ENCODE measurements around the gene MAJIN.
"Not testable (repeated sequence)": the region's sequence is repeated elsewhere in the genome, so short reads cannot be mapped to it uniquely, and the experiment has no call there.

MAJIN gene

GRCh38 chr11:64971421-64972233 is at the start of gene MAJIN:
Gene MAJIN (minus strand): TSS chr11:64972108. CDS start chr11:64959405, 12,703 bp downstream.
- no peak for DNase-seq

GRCh38 chr11:65021509-65021908 is 49.6 kb upstream of the MAJIN start:
- no peak for DNase-seq

GRCh38 chr11:65021003-65021402 is 49.1 kb upstream of the MAJIN start:
- no peak for DNase-seq

GRCh38 chr11:65019824-65020223 is 47.9 kb upstream of the MAJIN start:
- DNase-seq, result no peak

- DNase-seq, result no peak
These were observed 46.0 kb upstream of the MAJIN start for GRCh38 chr11:65017937-65018336.

- no peak for DNase-seq
These were observed 44.8 kb upstream of the MAJIN start for GRCh38 chr11:65016705-65017104.

GRCh38 chr11:65014726-65015227 is 42.9 kb upstream of the MAJIN start:
- DNase-seq, result no peak

- peak; percentile 64 for DNase-seq
These were observed 42.2 kb upstream of the MAJIN start, which contains the start of gene ARL2 for GRCh38 chr11:65013888-65014725. Gene ARL2 (plus strand): TSS chr11:65014160. CDS start chr11:65014208, 48 bp downstream.

GRCh38 chr11:65013130-65013887 is 41.4 kb upstream of the MAJIN start:
- DNase-seq, result peak; percentile 74

- no peak for DNase-seq
These were observed 37.0 kb upstream of the MAJIN start for GRCh38 chr11:65008873-65009272.

- no peak for DNase-seq
These were observed 36.1 kb upstream of the MAJIN start for GRCh38 chr11:65008016-65008415.

- DNase-seq, result not testable (repeated sequence)
These were observed 32.1 kb upstream of the MAJIN start for GRCh38 chr11:65003968-65004367.

GRCh38 chr11:65003282-65003681 is 31.4 kb upstream of the MAJIN start:
- no peak for DNase-seq

- no peak for DNase-seq
These were observed 30.8 kb upstream of the MAJIN start for GRCh38 chr11:65002706-65003105.

- DNase-seq, result no peak
These were observed 27.6 kb upstream of the MAJIN start for GRCh38 chr11:64999478-64999877.

- DNase-seq, result peak; percentile 26
These were observed 27.0 kb upstream of the MAJIN start for GRCh38 chr11:64998690-64999431.

GRCh38 chr11:64998141-64998540 is 26.2 kb upstream of the MAJIN start:
- DNase-seq, result peak; percentile 17

GRCh38 chr11:64996710-64997380 is 24.9 kb upstream of the MAJIN start, which contains the start of gene BATF2:
Gene BATF2 (minus strand): TSS chr11:64996971. CDS start chr11:64996914, 57 bp downstream.
- peak; percentile 72 for DNase-seq

- DNase-seq, result peak; percentile 33
These were observed 24.4 kb upstream of the MAJIN start for GRCh38 chr11:64996327-64996709.

GRCh38 chr11:64994318-64994717 is 22.4 kb upstream of the MAJIN start:
- DNase-seq, result no peak

GRCh38 chr11:64990222-64990923 is 18.5 kb upstream of the MAJIN start:
- DNase-seq, result peak; percentile 26

All from GF-D8 (cell line).